Ishikawa (cell line): ENCODE measurements around the gene MEF2A.

Experiments
- CEBPB ChIP-seq: IDR thresholded peaks from 2 replicates; pipeline ENCODE4 v1.6.1; 2012
- CREB1 ChIP-seq: IDR thresholded peaks from 2 replicates; pipeline ENCODE4 v1.6.1; 2012; ENCODE audit warnings: low read depth
- EGR1 ChIP-seq: IDR thresholded peaks from 2 replicates; pipeline ENCODE4 v1.6.1; 2012
- EP300 ChIP-seq: IDR thresholded peaks from 2 replicates; pipeline ENCODE4 v1.6.1; 2012; ENCODE audit warnings: borderline replicate concordance
- NFIC ChIP-seq: IDR thresholded peaks from 2 replicates; pipeline ENCODE4 v1.6.1; 2012
- RAD21 ChIP-seq: IDR thresholded peaks from 2 replicates; pipeline ENCODE4 v1.6.1; 2012; ENCODE audit warnings: low read depth
- TAF1 ChIP-seq: IDR thresholded peaks from 2 replicates; pipeline ENCODE4 v1.6.1; 2012; ENCODE audit warnings: low read depth, mild to moderate bottlenecking
- TEAD4 ChIP-seq: IDR thresholded peaks from 2 replicates; pipeline ENCODE4 v1.6.1; 2012
- YY1 ChIP-seq: IDR thresholded peaks from 2 replicates; pipeline ENCODE4 v1.6.1; 2012; ENCODE audit warnings: low read depth
- TF ChIP-seq, protein P1 (sequence below): IDR thresholded peaks from 2 replicates; pipeline ENCODE4 v1.6.1; 2012
- TF ChIP-seq, protein P2 (sequence below): IDR thresholded peaks from 2 replicates; pipeline ENCODE4 v1.6.1; 2012; ENCODE audit warnings: low read depth, mild to moderate bottlenecking
- TF ChIP-seq, protein P3 (sequence below): IDR thresholded peaks from 2 replicates; pipeline ENCODE4 v1.6.1; 2012

GRCh38 chr15:99645543-99645935, 79.8 kb downstream of the MEF2A start:
- TF ChIP-seq YY1 (no peak), TAF1 (no peak), RAD21 (no peak), CREB1 (no peak), EP300 (no peak), EGR1 (no peak), CEBPB (no peak), TEAD4 (no peak), NFIC (no peak)
- TF ChIP-seq, protein P1, sequence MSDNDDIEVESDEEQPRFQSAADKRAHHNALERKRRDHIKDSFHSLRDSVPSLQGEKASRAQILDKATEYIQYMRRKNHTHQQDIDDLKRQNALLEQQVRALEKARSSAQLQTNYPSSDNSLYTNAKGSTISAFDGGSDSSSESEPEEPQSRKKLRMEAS = no peak
- TF ChIP-seq, protein P2, sequence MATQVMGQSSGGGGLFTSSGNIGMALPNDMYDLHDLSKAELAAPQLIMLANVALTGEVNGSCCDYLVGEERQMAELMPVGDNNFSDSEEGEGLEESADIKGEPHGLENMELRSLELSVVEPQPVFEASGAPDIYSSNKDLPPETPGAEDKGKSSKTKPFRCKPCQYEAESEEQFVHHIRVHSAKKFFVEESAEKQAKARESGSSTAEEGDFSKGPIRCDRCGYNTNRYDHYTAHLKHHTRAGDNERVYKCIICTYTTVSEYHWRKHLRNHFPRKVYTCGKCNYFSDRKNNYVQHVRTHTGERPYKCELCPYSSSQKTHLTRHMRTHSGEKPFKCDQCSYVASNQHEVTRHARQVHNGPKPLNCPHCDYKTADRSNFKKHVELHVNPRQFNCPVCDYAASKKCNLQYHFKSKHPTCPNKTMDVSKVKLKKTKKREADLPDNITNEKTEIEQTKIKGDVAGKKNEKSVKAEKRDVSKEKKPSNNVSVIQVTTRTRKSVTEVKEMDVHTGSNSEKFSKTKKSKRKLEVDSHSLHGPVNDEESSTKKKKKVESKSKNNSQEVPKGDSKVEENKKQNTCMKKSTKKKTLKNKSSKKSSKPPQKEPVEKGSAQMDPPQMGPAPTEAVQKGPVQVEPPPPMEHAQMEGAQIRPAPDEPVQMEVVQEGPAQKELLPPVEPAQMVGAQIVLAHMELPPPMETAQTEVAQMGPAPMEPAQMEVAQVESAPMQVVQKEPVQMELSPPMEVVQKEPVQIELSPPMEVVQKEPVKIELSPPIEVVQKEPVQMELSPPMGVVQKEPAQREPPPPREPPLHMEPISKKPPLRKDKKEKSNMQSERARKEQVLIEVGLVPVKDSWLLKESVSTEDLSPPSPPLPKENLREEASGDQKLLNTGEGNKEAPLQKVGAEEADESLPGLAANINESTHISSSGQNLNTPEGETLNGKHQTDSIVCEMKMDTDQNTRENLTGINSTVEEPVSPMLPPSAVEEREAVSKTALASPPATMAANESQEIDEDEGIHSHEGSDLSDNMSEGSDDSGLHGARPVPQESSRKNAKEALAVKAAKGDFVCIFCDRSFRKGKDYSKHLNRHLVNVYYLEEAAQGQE = no peak
- TF ChIP-seq, protein P3, sequence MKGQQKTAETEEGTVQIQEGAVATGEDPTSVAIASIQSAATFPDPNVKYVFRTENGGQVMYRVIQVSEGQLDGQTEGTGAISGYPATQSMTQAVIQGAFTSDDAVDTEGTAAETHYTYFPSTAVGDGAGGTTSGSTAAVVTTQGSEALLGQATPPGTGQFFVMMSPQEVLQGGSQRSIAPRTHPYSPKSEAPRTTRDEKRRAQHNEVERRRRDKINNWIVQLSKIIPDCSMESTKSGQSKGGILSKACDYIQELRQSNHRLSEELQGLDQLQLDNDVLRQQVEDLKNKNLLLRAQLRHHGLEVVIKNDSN = no peak
